Measurements from ENCODE around the gene FTSJ3. TPM values are rescaled to one million over a fixed set of nuclear protein-coding genes. Genes with fewer than 3 reads are reported as not detected.
"Not testable (repeated sequence)": the region's sequence is repeated elsewhere in the genome, so short reads cannot be mapped to it uniquely, and the experiment has no call there.

Gene FTSJ3
- total RNA-seq, 1 donor = 47.9 TPM

GRCh38 chr17:63796375-63796774 lies 31.1 kb downstream of the FTSJ3 start:
- not testable (repeated sequence) for DNase-seq (ENCODE audit: low read depth in 2 of 3, low spot score in 2 of 3)

GRCh38 chr17:63792055-63792729 lies 35.3 kb downstream of the FTSJ3 start:
- no peak for DNase-seq (ENCODE audit: low read depth in 2 of 3, low spot score in 2 of 3)

- DNase-seq (ENCODE audit: low read depth in 2 of 3, low spot score in 2 of 3) = no peak
These were observed 37.4 kb downstream of the FTSJ3 start for GRCh38 chr17:63790057-63790456.

GRCh38 chr17:63786971-63787711 lies 40.3 kb downstream of the FTSJ3 start:
- no peak for DNase-seq (ENCODE audit: low read depth in 2 of 3, low spot score in 2 of 3)

GRCh38 chr17:63786117-63786516 lies 41.3 kb downstream of the FTSJ3 start:
- no peak for DNase-seq (ENCODE audit: low read depth in 2 of 3, low spot score in 2 of 3)

GRCh38 chr17:63785556-63785955 lies 41.9 kb downstream of the FTSJ3 start:
- no peak for DNase-seq (ENCODE audit: low read depth in 2 of 3, low spot score in 2 of 3)

- no peak for DNase-seq (ENCODE audit: low read depth in 2 of 3, low spot score in 2 of 3)
These were observed 43.9 kb downstream of the FTSJ3 start for GRCh38 chr17:63783522-63783921.

GRCh38 chr17:63780928-63781327 lies 46.5 kb downstream of the FTSJ3 start:
- DNase-seq (ENCODE audit: low read depth in 2 of 3, low spot score in 2 of 3) = no peak

- DNase-seq (ENCODE audit: low read depth in 2 of 3, low spot score in 2 of 3) = no peak
These were observed 47.0 kb downstream of the FTSJ3 start for GRCh38 chr17:63780507-63780906.

GRCh38 chr17:63775420-63775819 lies 52.0 kb downstream of the FTSJ3 start:
- DNase-seq (ENCODE audit: low read depth in 2 of 3, low spot score in 2 of 3) = no peak

- DNase-seq (ENCODE audit: low read depth in 2 of 3, low spot score in 2 of 3) = peak in 1 of 3 donors; percentile 21
These were observed 52.5 kb downstream of the FTSJ3 start for GRCh38 chr17:63774969-63775265.

GRCh38 chr17:63774141-63774968 lies 53.1 kb downstream of the FTSJ3 start, which contains the start of gene DDX42:
DDX42 (plus strand) TSS chr17:63774170; CDS start chr17:63787050, 12,880 bp downstream.
- DNase-seq (ENCODE audit: low read depth in 2 of 3, low spot score in 2 of 3) = no peak

- DNase-seq (ENCODE audit: low read depth in 2 of 3, low spot score in 2 of 3) = peak; percentile 95 to 100 (median 100)
These were observed 54.0 kb downstream of the FTSJ3 start, which contains the start of gene CCDC47 for GRCh38 chr17:63773272-63774140. CCDC47 (minus strand) TSS chr17:63773597; CDS start chr17:63766175, 7,422 bp downstream.

GRCh38 chr17:63772801-63773271 lies 54.6 kb downstream of the FTSJ3 start:
- peak in 1 of 3 donors; percentile 33 for DNase-seq (ENCODE audit: low read depth in 2 of 3, low spot score in 2 of 3)

Other genes starting within 250 kb of the FTSJ3 start
- gene TACO1, start 226.8 kb downstream of the FTSJ3 start, total RNA-seq = 7.8 TPM
- gene MAP3K3, start 205.2 kb downstream of the FTSJ3 start, total RNA-seq = 68.1 TPM
- 191 TPM for gene LIMD2, start 127.5 kb downstream of the FTSJ3 start, total RNA-seq
- gene STRADA, start 85.9 kb downstream of the FTSJ3 start, total RNA-seq = 42.0 TPM
- 25.3 TPM for gene CCDC47, start 54.1 kb downstream of the FTSJ3 start, total RNA-seq
- 38.0 TPM for gene DDX42, start 53.5 kb downstream of the FTSJ3 start, total RNA-seq
- gene PSMC5, start 232 bp downstream of the FTSJ3 start, total RNA-seq = 43.4 TPM
- 211 TPM for gene SMARCD2, start 15.0 kb upstream of the FTSJ3 start, total RNA-seq
- not detected for gene CSH2, start 46.0 kb upstream of the FTSJ3 start, total RNA-seq
- gene GH2, start 54.3 kb upstream of the FTSJ3 start, total RNA-seq = not detected
- not detected for gene CSH1, start 68.9 kb upstream of the FTSJ3 start, total RNA-seq
- gene CSHL1, start 83.6 kb upstream of the FTSJ3 start, total RNA-seq = not detected
- gene GH1, start 91.2 kb upstream of the FTSJ3 start, total RNA-seq = not detected
- gene CD79B, start 104.7 kb upstream of the FTSJ3 start, total RNA-seq = 67.1 TPM
- gene SCN4A, start 145.3 kb upstream of the FTSJ3 start, total RNA-seq = 2.2 TPM
- 1.6 TPM for gene PRR29, start 170.7 kb upstream of the FTSJ3 start, total RNA-seq
- 249 TPM for gene ICAM2, start 193.0 kb upstream of the FTSJ3 start, total RNA-seq

All from hematopoietic multipotent progenitor cell (in vitro differentiated cells).